HG03060 (cell line): ENCODE measurements around the gene NFATC1.

Source experiments
- ATAC-seq: cut with Tn5 transposase; IDR thresholded peaks from one replicate; pipeline ENCODE4 v1.9.1; 2021; ENCODE audit warnings: low read depth, moderate number of reproducible peaks; ENCODE audit not compliant: unreplicated experiment

The NFATC1 gene

DNA sequence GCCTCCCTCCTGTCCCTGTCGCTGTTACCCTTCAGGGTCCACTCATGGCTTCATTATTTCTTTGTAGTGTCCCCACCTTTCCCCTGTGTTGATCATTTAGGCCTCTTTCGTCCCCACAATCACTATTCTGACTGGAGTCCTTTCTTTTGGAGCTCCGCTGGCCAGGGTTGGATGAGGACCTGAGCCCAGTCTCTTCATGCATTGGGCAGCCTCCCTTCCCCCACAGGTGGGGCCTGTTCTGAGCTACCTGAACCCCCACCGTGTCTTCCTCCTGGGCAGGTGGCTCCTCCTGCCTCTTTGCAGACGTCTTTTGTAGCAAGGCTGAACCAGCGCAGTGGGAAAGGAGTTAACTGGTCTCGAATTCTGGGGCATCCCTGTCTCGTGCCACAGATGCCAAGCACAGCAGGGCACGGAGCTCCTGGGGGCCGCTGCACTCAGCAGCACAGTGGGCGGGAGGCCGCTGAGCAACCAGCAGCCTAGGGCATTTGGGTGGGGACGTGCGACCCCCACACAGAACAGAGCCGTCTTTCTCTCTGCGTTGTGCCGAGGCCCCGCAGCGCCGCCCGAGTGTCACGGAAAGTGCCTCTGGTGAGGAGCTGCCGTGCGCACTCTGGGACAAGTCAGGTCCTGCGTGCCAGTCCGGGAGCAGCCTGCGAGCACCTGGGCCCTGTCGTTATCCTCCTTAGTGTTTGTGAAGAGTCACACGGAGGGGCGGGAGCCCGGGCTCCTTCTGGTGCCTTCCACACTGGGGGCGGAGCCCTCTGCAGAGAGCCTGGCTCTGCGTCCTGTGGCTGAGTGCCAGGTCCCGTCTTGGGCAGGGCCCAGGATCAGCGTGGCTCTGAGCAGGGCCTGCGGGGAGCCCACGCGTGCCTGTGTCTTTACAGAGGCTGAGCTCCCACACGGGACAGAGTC is 130.1 kb downstream of the NFATC1 start:
- no peak for ATAC-seq

DNA sequence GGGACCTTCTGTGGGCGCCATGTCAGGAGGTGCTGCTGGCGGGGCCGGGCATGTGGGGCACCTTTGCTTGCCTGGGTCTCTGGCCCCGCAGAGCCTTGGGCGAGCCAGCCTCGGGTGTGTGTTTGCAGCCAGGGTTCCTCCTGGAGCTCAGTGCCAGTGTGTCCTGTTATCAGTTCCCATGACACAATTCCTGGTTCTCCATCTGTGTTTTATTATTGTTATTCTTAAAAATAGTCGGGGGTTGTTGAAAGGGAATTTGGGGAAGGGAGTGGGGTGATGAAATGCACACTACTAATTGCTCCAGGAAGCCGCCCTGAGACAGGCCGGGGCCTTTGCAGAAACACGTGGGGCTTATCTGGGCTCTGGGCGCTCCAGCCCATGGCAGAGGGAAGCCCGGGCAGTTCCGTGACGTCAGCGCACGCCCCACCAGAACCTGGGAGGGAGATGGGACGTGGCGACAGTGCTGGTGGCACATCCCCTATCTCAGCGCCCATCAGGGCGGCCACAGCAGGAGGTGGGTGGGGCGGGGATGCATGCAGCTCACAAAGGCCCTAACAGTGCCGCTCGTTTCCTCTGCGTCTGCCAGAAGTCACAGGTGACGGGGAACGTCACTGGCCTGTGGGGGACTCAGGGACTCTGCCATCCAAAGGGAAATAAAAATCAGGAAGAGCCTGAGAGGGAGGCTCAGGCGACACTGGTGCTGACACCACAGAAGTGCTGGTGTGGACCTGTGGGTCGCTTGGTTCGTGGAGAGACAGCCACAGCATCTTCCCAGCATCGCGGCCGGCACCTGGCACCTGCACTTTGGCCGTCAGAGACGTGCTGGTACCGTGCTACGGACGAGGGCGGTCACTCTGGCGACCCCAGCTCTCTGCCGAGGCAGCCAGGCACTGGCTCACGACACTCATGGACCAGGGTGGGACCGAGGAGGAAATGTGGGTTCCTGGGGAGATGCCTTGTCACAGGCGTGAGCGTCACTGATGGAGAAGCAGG is 131.0 kb downstream of the NFATC1 start:
- no peak for ATAC-seq

DNA sequence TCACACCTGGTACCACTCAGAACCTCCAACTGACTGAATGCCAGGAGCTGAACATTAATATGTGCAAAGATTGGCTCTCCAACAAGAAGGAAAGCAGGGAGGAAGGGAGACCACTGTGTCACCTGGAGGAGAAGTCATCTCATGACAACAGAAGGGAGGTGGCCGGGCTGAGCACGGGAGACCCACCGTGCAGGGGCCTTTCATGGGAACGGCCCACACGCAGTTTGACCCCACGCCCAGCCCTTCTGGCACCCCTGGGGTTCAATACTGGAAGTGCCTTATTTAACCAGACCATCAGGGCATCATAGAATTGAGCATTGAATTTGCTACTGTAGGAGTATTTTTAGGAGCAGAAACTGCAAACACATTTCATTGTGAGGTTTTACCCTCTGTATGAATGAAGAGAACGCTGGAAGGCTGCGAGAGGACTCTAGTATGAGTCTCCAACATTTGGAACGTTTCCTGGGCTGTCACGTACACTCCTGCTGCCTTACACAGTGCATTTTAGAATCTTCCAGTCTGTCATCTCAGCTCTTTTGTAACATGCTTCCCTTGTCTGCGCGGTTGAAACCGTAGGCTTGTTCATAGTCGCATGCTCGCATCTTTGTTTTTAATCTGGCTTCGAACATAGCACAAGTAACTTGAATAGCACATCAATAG is 132.1 kb downstream of the NFATC1 start:
- ATAC-seq = no peak

DNA sequence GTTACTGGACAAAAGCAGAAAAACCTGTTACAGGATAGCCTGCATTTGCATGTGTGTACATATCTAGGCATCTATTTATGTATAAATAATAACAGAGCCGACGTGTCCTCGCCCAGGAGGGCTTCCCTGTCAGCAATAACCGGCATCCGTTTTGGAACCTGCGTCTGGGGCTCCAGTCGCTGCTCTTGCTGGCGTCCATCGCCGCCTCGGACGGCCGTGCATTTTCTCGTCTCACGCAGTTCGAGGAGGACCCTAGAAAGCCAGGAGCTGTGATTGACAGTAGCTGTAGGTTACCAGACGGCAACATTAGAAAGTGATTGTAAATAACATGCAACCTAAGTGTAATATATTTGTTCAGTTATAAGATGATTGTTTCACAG is 132.6 kb downstream of the NFATC1 start:
- no peak for ATAC-seq

DNA sequence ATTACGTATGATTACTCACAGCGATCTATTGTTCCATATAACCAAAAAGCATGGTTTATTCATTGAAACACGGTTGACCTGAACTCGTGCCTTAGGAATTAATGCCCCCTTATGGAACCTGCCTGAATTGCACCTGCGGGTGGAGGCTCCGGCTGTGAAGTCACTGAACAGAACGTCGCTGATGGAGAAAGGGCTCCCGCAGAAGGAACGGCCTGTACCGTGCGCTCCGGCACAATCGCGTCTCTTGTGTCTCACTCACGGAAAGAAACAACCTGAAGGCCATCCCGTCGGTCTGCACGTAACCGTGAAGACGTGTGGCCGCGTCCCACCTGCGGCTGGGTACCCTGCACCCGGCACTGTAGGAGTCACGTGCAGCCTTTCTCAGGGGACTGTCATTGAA is 133.1 kb downstream of the NFATC1 start:
- ATAC-seq = no peak

DNA sequence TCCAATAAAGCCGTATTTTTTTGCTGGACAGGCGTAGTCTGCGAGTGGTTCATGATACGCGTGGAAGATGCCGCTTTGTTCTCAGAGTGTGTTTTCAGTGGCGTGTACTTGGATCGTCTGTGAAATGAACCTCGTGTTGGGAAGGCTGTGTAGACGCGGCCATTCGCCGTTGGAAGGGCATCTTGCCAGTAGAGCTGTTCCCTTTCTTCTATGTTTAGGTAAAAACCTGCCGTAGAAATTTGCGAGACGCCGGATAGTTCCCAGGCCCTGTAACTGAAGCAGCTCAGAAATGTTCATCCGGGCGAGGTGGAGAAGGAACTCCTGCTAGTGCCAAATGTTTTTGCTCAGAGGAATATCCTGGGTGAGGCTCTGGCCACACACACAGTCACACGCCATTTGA is 133.6 kb downstream of the NFATC1 start:
- ATAC-seq = no peak

DNA sequence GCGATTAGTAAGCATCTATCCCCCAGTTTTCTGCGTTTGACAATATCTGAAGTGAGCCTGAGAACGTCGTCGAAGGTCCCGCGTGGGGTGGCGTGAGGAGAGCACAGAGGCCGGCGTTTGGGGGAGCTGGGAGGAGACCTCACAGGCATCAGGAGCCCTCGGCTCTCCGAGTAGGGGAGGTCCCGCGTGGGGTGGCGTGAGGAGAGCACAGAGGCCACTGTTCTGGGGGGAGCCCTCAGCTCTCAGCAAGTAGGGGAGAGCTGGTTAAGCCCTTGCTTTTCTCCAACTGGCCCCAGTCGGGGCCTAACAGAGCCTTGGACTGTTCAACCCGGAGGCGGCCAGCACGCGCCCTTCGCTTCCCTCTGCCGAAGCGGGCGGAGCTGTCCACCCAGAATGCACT is 134.3 kb downstream of the NFATC1 start:
- no peak for ATAC-seq

DNA sequence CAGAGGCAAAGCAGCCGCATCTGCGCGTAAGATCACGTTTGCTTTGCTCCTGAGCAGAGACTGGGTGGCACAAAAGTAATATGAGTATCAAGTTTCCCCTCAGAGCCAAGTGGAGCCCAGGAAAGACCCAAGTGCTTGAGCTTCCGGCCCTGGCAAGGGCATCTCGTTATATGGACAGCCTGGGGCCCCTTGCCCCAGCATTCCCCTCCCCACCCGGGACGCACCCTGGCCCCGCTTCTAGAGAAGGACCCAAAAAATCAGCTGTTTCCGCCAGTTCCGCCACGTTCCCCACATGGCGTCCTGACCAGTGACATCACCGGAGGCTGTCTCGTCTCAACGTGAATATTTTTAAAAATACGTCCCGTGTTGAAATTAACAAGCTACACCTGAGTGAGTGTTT is 135.1 kb downstream of the NFATC1 start:
- ATAC-seq = no peak

DNA sequence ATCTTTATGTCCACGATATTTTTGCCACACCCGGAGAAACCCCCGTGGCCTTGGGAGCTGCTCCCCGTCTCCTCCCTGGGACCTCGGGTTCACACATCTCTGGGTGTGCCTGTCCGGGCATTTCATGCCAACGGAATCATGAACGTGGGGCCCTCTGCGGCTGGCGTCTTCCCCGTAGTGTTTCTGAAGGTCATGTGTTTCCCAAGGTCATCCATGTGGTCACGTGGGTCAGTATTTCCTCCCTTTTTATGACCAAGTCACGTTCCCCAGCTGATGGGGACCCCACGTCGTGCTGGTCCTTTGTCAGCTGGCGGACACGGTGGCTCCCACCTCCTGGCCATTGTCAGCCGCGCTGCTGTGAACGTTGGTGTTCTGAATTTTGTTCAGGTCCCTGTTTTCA is 135.7 kb downstream of the NFATC1 start:
- ATAC-seq = no peak

DNA sequence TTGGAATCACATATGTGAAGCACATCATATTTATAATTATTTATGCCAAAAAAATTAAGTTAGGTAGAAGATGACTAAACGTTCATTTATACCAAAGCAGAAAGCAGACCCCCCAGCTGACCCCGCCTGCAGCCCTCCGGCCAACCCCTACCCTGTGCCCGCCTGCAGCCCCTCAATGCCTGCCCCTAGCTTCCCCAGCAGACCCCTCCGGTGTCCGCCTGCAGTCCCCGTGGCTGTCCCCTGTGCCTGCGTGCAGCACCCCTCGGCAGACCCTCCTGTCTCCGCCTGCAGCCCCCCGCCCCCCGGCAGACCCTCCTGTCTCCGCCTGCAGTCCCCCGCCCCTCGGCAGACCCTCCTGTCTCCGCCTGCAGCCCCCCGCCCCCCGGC is 136.2 kb downstream of the NFATC1 start:
- ATAC-seq = no peak

DNA sequence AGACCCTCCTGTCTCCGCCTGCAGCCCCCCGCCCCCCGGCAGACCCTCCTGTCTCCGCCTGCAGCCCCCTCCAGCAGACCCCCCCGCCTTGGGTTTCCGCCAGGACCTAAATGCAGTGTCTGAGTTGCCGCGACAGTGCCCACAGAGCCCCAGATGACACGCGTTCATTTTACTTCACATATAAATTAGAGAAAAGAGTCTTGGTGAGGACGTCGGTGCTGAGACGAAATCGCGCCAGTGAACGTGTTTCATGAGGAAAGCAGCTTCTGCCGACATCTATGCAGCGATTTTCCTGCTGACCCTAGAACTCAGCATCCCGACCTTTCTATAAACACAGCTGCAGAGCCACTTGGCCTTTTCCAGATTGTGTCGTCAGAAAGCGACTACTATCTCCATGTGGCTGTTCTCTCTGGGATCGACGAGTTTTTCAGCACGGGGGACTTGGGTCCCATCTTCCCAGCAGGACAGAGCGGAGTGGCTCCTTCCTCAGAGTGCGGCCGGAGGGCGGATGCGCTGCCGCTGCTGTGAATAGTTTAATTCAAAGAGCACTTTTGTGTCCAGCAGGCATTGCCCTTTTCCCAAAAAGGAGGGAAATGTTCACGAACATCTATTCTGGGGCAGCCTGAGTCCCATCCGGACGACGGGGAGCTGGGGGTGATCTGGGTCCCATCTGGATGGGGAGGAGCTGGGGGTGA is 136.7 kb downstream of the NFATC1 start:
- ATAC-seq = no peak

DNA sequence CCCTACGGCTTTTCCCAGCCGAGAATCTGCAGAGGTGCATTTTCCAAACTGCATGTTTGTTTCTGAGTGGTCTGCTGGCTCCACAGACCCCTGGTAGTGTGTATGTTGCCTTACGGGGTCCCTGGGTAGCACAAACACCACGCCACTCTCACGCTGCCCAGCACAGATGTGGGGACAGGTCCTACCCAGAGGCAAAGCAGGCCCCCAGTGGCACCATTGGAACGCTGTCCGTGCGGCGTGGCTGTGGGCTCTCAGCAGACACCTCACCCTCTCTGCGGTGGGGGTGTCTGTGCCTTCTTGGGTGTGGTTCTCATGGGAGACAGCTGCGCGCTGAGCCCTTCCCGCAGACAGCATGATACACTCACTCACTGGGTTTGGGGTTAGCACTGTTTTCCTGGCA is 137.4 kb downstream of the NFATC1 start:
- ATAC-seq = no peak

DNA sequence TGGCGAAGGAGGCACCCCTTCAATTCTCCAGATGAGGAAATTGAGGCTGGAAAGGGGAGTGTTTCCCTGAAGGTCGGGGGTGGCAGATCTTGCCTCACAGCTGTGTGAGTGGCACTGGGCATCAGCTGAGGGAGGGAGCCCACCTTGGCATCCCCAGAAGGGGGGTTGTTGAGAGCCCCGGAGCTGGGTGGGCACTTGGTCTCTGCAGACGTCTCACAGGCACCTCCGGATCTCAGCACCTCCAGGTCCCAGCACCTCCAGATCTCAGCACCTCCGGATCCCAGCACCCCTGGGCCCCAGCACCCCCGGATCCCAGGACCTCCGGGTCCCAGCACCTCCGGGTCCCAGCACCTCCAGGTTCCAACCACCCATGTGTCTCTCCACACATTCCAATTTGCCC is 137.9 kb downstream of the NFATC1 start:
- ATAC-seq = no peak

DNA sequence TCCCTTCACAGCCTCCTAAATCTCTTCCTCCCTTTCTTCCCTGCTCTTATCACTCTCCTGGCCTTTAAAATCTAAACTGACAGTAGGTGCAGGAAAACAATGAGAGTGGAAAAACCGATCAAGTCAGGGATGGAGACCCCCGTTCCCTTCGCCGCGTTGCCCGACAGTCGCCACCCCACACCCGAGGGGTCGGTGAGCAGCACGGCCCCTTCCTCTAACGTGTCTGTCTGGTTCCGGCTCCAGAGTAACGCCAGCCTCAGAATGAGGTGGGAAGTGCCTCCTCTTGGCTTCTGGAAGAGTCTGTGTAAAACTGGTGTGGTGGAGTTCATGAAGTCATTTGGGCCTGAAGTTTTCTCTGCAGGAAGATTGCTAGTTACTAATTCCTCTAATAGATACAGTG is 138.6 kb downstream of the NFATC1 start:
- no peak for ATAC-seq

DNA sequence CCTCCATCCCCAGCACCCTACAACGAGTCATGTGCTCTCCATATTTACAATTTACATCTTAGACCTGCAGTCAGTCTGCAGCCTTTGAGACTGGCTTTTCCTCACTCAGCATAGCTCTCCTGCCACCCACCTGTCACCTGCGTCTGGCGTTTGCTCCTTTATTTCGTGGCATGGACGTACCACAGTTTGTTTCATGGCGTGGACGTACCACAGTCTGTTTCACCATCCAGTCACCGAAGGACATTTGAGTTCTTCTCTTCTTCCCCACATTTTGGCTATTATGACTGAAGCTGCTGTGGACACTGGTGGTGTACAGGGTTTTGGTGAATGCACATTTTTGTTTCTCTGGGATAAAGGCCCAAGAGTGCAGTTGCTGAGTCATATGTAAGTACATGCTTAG is 142.0 kb downstream of the NFATC1 start:
- no peak for ATAC-seq

DNA sequence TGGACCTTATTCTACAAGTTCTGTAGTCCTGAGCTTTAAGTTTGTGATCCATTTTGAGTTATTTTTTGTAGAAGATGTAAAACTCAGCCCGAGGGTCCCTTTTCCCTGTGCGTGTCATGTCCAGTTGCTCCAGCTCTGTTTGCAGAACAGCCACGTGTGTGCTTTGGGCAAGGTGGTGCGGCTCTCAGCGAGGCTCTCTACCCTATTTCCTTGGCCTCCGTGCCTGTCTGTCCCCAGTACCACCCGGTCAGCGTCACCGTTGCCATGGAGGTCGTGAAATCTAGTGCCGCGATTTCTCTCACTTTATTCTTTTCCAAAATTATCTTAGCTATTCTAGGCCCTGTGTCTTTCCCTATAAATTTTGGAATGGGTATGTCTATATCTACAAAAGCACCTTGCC is 142.9 kb downstream of the NFATC1 start:
- no peak for ATAC-seq

DNA sequence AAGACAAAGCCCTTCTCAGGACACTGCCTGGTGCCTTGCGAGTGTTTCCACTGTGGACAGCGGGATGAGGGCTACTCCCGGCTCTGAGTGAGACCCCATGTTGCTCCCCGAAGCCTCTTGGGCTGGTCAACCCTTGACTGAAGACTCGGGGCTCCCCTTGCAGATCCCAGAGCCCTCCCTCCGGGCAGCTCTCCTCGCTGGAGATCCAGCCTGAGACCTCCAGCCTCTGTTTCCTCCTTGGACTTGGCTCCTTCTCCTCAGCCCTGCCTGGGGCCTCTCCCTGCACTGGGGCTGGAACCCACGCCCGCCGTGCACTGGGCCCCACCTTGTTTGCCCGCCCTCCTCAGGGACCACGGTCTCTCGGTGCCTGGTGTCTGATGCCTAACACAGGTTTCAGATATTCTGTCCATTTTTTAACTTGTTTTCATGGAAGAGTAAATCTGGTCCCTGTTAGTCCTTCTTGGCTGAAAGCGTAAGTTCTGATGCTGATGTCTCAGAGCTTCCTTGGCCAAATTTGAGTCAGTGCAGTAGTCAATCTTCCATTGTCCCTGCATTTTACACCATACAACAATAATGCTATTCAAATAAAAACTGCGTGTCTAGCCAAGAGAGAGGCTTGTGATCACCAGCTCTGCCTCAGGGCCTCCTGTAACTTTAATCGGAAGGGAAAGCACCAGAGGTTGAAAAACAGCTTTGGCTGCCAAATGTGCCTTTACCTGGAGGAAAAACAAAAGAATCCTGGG is 144.6 kb downstream of the NFATC1 start:
- ATAC-seq = no peak

DNA sequence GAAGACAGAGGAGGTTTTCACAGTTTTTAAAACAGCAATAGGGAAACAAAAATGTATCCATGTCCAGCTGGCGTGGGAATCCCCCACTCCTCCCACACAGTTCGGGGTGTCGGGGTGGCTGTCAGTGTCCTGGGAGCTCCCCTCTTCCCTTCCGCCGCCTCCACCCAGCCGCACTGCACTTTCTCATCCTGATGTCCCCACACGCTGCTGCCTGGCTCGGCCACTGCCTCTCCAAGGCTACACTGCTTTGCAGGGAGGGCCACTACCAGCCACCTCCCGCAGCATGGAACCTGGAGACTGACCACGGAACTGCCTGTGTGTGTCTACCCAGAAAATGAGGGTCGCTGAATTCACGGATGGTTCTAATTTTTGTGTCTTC is 145.2 kb downstream of the NFATC1 start:
- ATAC-seq = no peak

DNA sequence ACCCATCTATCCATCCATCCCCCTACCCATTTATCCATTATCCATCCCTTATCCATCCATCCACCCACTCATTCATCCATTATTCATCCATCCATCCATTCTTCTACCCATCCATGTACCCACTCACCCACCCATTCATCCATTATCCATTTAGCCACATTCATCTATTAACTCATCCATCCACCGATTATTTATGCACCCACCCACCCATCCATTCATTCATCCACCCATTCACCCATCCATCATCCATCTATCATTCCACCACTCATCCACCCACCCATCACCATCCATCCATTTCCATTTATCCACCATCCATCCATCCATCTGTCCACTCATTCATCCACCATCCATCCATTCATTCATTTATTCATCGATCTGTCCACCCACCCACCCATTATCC is 146.5 kb downstream of the NFATC1 start:
- no peak for ATAC-seq
